GM12878 (cell line): ENCODE results near the gene STRIP2.

Experiments used
- BACH1 ChIP-seq: fragments of 450-650 bp; IDR thresholded peaks from 2 replicates; pipeline ENCODE4 v1.6.1; 2017; ENCODE audit warnings: mild to moderate bottlenecking, borderline replicate concordance
- CEBPB ChIP-seq, 2 experiments: fragments of 150-350 bp in 1 of 2; IDR thresholded peaks; 2 replicates each; pipeline ENCODE4 v1.6.1; 2012 to 2014; ENCODE audit warnings: low read depth in 2 of 2, low read length in 2 of 2, borderline replicate concordance in 1 of 2, inconsistent platforms in 1 of 2
- JUND ChIP-seq: IDR thresholded peaks from 2 replicates; pipeline ENCODE4 v1.6.1; 2012; ENCODE audit warnings: low read depth, mild to moderate bottlenecking, low read length, improper control_type of control experiment, moderate library complexity
- MTA3 ChIP-seq: IDR thresholded peaks from 2 replicates; pipeline ENCODE4 v1.6.1; 2012; ENCODE audit warnings: low read length, inconsistent platforms, borderline replicate concordance
- MXI1 ChIP-seq: fragments of 150-350 bp; IDR thresholded peaks from 2 replicates; pipeline ENCODE4 v1.6.1; 2011; ENCODE audit warnings: low read depth, mild to moderate bottlenecking, inconsistent platforms, low read length, improper control_type of control experiment
- NRF1 ChIP-seq: conservative IDR thresholded peaks from 2 replicates; pipeline ENCODE4 v1.6.1; 2011; ENCODE audit warnings: mild to moderate bottlenecking, low read depth, low read length, improper control_type of control experiment
- POLR2A ChIP-seq: IDR thresholded peaks from 2 replicates; pipeline ENCODE4 v1.6.1; 2011; ENCODE audit warnings: low read depth, mild to moderate bottlenecking, low read length
- POLR2AphosphoS5 ChIP-seq: IDR thresholded peaks from 2 replicates; pipeline ENCODE4 v1.6.1; 2011; ENCODE audit warnings: mild to moderate bottlenecking, low read length, inconsistent platforms
- SIX5 ChIP-seq: IDR thresholded peaks from 2 replicates; pipeline ENCODE4 v1.6.1; 2011; ENCODE audit warnings: mild to moderate bottlenecking, low read depth, low read length, moderate library complexity; ENCODE audit not compliant: severe bottlenecking
- ZZZ3 ChIP-seq: IDR thresholded peaks from 2 replicates; pipeline ENCODE4 v1.6.1; 2011; ENCODE audit warnings: low read depth; ENCODE audit not compliant: control insufficient read depth, insufficient read length
- TF ChIP-seq, protein P1 (sequence below), 3 experiments: IDR thresholded peaks in 2 of 3; conservative IDR thresholded peaks in 1 of 3; 2 replicates each; pipeline ENCODE4 v1.5.1; 2011; ENCODE audit warnings: low read depth in 3 of 3, low read length in 3 of 3, mild to moderate bottlenecking in 3 of 3, control low read depth in 2 of 3, moderate library complexity in 2 of 3, inconsistent platforms in 1 of 3, mixed read lengths in 1 of 3; ENCODE audit not compliant: control insufficient read depth in 2 of 3, insufficient read depth in 1 of 3; ENCODE audit errors: extremely low read depth in 1 of 3
- TF ChIP-seq, protein P2 (sequence below): IDR thresholded peaks from 2 replicates; pipeline ENCODE4 v1.6.1; 2012; ENCODE audit warnings: low read depth, low read length, improper control_type of control experiment
- TF ChIP-seq, protein P3 (sequence below): fragments of 450-650 bp; IDR thresholded peaks from 2 replicates; pipeline ENCODE4 v1.6.1; 2016; ENCODE audit warnings: mild to moderate bottlenecking

DNA sequence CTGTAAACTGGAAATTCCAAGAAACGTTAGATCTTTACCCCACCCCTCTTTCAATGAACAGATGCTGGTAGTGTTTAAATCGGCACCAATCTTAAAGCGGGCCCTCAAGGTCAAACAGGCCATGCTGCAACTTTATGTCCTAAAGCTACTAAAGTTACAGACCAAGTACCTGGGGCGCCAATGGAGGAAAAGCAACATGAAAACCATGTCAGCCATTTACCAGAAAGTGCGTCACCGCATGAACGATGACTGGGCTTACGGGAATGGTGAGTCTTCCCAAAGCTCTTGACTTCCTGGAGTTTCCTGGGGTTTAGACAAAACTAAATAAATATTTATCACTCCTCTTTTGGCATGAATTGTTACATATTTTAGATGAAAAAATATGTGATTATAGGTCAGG, 48.5 kb downstream of the STRIP2 start:
- TF ChIP-seq POLR2A (no peak), POLR2AphosphoS5 (no peak), JUND (no peak), CEBPB (IDR thresholded peaks at IDR 0.05; ENCODE audit: borderline replicate concordance in 1 of 2, low read depth in 2 of 2, low read length in 2 of 2) (no peak), NRF1 (no peak), SIX5 (no peak), MXI1 (no peak), MTA3 (no peak), ZZZ3 (no peak), BACH1 (no peak)
- TF ChIP-seq, protein P1, sequence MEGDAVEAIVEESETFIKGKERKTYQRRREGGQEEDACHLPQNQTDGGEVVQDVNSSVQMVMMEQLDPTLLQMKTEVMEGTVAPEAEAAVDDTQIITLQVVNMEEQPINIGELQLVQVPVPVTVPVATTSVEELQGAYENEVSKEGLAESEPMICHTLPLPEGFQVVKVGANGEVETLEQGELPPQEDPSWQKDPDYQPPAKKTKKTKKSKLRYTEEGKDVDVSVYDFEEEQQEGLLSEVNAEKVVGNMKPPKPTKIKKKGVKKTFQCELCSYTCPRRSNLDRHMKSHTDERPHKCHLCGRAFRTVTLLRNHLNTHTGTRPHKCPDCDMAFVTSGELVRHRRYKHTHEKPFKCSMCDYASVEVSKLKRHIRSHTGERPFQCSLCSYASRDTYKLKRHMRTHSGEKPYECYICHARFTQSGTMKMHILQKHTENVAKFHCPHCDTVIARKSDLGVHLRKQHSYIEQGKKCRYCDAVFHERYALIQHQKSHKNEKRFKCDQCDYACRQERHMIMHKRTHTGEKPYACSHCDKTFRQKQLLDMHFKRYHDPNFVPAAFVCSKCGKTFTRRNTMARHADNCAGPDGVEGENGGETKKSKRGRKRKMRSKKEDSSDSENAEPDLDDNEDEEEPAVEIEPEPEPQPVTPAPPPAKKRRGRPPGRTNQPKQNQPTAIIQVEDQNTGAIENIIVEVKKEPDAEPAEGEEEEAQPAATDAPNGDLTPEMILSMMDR (IDR thresholded peaks at IDR 0.05 in 2 of 3, conservative IDR thresholded peaks at IDR 0.05 in 1 of 3; ENCODE audit: control insufficient read depth in 2 of 3, extremely low read depth in 1 of 3, insufficient read depth in 1 of 3, low read depth in 3 of 3, low read length in 3 of 3) = no peak
- TF ChIP-seq, protein P2, sequence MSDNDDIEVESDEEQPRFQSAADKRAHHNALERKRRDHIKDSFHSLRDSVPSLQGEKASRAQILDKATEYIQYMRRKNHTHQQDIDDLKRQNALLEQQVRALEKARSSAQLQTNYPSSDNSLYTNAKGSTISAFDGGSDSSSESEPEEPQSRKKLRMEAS = no peak
- TF ChIP-seq, protein P3, sequence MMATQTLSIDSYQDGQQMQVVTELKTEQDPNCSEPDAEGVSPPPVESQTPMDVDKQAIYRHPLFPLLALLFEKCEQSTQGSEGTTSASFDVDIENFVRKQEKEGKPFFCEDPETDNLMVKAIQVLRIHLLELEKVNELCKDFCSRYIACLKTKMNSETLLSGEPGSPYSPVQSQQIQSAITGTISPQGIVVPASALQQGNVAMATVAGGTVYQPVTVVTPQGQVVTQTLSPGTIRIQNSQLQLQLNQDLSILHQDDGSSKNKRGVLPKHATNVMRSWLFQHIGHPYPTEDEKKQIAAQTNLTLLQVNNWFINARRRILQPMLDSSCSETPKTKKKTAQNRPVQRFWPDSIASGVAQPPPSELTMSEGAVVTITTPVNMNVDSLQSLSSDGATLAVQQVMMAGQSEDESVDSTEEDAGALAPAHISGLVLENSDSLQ = no peak
